ENCODE results near the gene GBA2.

DNA sequence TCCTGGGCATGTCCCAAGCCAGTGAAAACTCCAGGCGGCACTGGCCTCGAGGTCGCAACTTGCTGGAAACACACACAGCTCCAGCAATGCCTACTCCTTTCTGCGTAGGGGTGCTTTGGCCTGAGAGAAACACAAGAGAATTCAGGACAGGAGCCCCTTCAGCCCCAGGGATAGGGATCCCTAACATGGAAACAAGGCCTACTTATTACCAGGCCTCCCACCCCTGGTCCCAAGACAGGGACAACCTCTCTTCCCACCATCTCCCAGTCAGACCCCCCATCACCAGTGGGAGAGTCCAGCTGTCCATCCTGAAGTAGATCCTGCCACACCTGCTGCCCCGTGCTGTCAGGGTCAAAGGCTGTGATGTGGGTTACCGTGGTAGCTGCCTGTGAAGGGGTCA lies 8.8 kb downstream of the GBA2 start:
- TF ChIP-seq NFIC (IDR thresholded peaks at IDR 0.05) = no peak
- no peak for TF ChIP-seq RAD21 (IDR thresholded peaks at IDR 0.05; ENCODE audit: low read depth)
- TF ChIP-seq, protein P1, sequence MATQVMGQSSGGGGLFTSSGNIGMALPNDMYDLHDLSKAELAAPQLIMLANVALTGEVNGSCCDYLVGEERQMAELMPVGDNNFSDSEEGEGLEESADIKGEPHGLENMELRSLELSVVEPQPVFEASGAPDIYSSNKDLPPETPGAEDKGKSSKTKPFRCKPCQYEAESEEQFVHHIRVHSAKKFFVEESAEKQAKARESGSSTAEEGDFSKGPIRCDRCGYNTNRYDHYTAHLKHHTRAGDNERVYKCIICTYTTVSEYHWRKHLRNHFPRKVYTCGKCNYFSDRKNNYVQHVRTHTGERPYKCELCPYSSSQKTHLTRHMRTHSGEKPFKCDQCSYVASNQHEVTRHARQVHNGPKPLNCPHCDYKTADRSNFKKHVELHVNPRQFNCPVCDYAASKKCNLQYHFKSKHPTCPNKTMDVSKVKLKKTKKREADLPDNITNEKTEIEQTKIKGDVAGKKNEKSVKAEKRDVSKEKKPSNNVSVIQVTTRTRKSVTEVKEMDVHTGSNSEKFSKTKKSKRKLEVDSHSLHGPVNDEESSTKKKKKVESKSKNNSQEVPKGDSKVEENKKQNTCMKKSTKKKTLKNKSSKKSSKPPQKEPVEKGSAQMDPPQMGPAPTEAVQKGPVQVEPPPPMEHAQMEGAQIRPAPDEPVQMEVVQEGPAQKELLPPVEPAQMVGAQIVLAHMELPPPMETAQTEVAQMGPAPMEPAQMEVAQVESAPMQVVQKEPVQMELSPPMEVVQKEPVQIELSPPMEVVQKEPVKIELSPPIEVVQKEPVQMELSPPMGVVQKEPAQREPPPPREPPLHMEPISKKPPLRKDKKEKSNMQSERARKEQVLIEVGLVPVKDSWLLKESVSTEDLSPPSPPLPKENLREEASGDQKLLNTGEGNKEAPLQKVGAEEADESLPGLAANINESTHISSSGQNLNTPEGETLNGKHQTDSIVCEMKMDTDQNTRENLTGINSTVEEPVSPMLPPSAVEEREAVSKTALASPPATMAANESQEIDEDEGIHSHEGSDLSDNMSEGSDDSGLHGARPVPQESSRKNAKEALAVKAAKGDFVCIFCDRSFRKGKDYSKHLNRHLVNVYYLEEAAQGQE (IDR thresholded peaks at IDR 0.05; ENCODE audit: low read depth) = no peak
- no peak for TF ChIP-seq MAX (IDR thresholded peaks at IDR 0.05)
- no peak for TF ChIP-seq TAF1 (IDR thresholded peaks at IDR 0.05; ENCODE audit: low read depth)
- TF ChIP-seq, protein P2, sequence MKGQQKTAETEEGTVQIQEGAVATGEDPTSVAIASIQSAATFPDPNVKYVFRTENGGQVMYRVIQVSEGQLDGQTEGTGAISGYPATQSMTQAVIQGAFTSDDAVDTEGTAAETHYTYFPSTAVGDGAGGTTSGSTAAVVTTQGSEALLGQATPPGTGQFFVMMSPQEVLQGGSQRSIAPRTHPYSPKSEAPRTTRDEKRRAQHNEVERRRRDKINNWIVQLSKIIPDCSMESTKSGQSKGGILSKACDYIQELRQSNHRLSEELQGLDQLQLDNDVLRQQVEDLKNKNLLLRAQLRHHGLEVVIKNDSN (IDR thresholded peaks at IDR 0.05) = no peak
- no peak for TF ChIP-seq TEAD4 (IDR thresholded peaks at IDR 0.05)
- no peak for TF ChIP-seq CREB1 (IDR thresholded peaks at IDR 0.05; ENCODE audit: low read depth)
- no peak for TF ChIP-seq CEBPB (IDR thresholded peaks at IDR 0.05)
- TF ChIP-seq EGR1 (IDR thresholded peaks at IDR 0.05) = no peak
- no peak for TF ChIP-seq EP300 (IDR thresholded peaks at IDR 0.05; ENCODE audit: borderline replicate concordance)
